ENCODE results near the gene ADCY5.

ADCY5 gene

GRCh38 chr3:123337948-123338619, 110.8 kb downstream of the ADCY5 start:
- no peak for DNase-seq

DNA sequence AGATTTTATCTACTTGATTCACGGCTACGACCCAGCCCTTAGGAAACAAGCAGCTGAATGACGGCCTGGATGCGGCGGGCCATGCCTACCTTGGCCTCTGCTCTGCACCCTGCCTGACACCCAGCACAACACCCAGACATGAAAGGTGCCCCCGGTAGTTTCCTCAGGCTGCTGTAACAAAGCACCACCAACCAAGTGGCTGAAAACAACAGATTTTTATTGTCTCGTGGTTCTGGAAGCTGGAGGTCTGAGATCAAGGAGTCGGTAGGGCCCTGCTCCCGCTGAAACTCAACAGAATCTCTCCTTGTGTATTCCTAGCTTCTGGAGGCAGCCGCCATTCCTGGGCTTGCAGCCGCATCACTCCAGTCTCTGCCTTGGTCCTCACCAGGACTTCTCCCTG, 111.7 kb downstream of the ADCY5 start:
- no peak for DNase-seq

- no peak for DNase-seq
These were observed 112.4 kb downstream of the ADCY5 start for GRCh38 chr3:123336441-123336851.

DNA sequence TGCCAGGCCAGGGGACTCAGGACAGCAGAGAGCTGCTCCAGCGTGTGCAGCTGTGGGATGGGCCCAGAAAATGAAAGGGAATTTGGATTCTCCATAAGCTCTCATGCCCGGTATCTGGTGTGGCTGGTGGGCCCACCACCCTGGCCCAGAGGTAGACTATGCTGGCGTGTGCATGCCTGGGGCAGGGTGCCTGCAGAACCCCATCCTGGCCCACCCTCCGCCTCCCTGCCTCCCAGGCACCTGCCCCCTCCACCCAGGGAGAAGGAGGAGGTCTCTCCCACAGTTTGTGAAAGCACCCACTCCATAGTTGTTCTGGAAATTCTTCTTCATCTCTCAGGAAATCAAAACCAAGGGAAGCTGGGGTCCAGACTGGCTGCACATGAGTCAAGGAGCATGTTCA, 112.9 kb downstream of the ADCY5 start:
- DNase-seq: no peak

- no peak for DNase-seq
These were observed 113.8 kb downstream of the ADCY5 start for GRCh38 chr3:123335007-123335670.

GRCh38 chr3:123334056-123334455, 114.8 kb downstream of the ADCY5 start:
- no peak for DNase-seq

GRCh38 chr3:123333401-123333800, 115.5 kb downstream of the ADCY5 start:
- DNase-seq: no peak

- DNase-seq: no peak
These were observed 116.7 kb downstream of the ADCY5 start for GRCh38 chr3:123332124-123332641.

DNA sequence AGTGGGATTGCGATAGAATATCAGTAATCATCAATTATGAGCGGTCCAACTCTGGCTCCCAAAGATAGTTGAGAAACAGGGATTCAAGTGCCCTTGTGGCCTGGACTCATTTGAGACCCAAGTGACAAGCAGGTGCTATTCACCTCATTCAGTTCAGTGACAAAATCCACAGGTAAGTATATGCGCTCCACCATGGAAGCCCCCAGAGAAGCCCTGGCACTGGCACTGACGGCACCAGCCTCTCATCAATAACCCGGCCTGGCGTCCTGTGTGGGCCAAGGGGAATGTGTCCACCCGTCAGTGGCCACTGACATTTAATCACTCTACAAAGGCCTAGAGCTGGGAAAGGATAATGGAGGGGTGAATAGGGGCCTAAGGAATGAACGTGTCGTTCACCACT, 117.2 kb downstream of the ADCY5 start:
- DNase-seq: no peak

GRCh38 chr3:123331006-123331405, 117.9 kb downstream of the ADCY5 start:
- DNase-seq: no peak

GRCh38 chr3:123330441-123330991, 118.4 kb downstream of the ADCY5 start:
- DNase-seq: no peak

GRCh38 chr3:123329636-123330340, 119.1 kb downstream of the ADCY5 start:
- DNase-seq: no peak

- DNase-seq: peak; percentile 75
These were observed 119.8 kb downstream of the ADCY5 start for GRCh38 chr3:123328851-123329635.

DNA sequence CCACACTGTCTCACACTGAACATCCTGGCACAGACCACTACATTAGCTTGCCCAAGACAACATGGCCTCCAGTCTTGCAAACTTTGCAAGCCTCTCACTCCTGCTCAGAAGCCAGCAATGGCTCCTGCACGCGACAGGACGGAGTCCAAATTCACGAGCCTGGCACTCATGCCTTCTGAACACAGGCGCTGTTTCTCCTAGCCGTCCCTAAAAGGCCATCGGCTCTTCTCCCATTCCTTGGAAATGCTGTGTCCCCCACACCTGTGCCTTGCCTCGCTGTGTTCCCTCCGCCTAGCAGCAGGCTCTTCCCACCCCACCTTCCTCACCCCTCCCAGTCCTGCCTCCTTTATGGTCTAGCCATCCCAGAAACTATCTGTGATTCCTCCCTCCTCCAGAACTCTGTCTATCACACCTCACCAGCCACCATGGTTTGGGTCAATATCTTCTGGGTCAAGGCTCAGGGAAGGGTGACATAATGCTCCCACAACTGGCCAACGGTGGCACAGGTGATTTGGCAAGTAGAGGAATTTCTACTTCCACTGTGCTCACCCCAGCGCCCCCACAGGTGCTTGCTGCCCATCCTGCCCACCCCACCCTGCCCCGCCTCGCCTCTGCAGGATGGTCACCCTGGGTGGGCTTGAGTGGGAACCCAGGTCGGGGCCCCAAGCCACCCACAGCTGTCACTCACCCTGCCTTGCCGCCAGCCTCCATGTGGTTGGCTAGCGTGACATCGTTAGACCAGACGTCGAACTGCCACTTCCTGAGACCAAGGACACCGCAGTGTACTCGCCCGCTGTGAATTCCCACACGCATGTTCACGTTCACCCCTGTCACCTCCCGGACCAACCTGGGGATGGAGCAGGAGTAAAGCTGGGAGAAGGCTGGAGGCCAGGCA, 120.7 kb downstream of the ADCY5 start:
- DNase-seq: no peak

DNA sequence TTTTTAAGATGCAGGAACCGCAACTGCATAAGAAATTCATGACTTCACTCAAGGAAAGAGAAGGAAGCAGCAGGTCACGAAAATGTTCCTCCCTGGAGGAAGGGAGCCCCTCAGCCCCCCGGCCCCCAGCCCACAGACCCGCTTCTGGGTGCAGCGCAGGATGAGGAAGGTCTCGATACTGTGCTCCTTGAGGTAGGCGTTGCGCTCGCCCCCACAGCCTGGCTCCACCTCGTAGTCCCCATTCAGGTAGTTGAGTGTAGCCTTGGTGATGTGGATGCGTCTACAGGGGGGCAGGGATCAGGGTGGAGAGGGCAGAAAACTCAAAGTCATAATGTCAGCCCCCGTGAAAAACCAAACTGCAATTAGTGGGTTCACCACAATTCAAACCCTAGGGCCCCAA, 121.4 kb downstream of the ADCY5 start:
- DNase-seq: no peak

- DNase-seq: no peak
These were observed 122.4 kb downstream of the ADCY5 start for GRCh38 chr3:123326531-123326930.

DNA sequence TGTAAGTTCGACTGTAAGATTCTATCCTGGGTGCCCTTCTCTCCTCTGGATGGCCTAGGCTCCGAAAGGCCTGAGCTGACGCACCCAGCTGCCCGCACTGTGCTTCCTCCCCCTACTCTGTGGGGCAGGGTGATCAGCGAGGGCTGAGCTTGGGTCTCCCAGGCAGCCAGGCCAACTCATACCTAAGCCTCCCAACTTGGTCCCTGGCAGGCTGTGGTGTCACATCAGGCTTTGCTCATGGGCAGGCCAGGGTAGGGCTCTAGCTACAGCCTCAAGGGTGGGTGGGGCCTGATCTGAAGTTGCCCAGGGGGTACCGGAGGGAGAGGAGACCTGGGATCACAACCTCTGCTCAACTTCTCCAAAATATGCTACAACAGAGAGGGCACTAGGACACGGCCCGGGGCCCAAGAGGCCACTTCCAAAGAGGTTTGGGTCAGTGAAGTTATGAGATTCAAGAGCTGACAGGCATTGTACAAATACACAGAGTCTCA, 123.1 kb downstream of the ADCY5 start:
- no peak for DNase-seq

DNA sequence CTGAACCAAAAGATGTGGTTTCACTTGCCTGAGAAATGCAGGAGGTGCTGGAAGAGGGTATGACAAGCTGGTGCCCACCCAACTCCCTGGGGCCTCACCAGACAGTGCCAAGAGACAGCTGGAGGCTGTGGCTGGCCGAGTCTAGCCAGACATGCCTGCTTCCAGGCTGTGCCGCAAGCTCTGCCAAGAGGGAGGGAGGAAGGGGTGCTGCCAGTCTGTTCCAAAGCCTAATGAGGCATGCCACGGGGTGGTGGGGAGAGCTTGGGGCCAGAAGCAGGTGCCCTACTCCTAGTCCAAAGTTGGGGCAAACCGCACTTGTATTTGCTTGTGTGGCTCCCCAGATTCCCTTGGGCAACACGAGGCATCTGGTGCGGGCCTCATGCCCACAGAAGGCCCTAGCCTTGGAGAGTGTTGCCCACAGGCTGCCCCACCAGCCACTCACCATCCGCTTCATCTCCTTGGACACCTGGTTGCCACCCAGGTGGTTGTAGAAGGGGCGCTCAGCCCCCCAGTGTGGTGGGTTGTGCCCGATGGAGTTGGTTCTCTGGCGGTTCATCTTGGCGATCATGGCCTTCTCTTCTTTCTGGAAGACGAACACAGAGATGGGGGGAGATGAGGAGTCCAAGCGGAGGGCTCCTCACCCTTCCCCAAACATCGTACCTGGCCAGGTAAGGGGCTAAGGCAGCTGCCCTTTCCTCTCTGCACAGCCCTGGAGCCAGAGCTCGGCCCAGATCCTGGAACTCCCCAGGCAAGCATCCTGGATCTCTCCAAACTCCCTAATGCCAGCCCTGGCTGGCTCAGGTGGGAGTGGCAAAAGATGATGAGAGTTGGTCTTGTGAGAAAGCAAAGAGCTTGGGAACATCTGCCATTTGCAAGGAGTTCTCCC, 123.8 kb downstream of the ADCY5 start:
- no peak for DNase-seq

GRCh38 chr3:123323781-123324180, 125.1 kb downstream of the ADCY5 start:
- DNase-seq: no peak

DNA sequence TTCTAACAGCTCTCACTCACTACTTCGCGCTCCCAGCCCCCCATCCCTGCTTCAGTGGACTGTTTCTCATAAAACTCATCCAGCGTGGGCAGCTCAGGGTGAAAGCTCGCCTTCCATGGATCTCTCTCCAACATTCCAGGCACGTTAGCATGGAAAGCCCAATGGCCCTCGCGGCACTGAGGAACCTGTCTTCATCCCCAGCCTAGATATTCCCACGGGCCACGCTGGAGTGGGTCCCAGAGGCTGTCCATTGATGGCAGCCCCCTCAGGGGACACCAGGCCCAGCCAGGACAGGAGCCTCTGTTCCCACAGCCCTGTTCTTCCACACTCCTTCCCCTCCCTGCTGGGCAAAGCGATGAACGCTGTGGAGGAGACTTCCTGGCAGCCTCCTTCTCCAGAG, 126.0 kb downstream of the ADCY5 start:
- DNase-seq: no peak

Measured in right hindlimb (tissue), 1 donor.